ENCODE data around the gene COL18A1. TPM values are rescaled to one million over a fixed set of nuclear protein-coding genes. Genes with fewer than 3 reads are reported as not detected.
"Not testable (repeated sequence)": the region's sequence is repeated elsewhere in the genome, so short reads cannot be mapped to it uniquely, and the experiment has no call there.

The COL18A1 gene
- total RNA-seq, 1 experiment from 2014 or later, result 347 TPM

DNA sequence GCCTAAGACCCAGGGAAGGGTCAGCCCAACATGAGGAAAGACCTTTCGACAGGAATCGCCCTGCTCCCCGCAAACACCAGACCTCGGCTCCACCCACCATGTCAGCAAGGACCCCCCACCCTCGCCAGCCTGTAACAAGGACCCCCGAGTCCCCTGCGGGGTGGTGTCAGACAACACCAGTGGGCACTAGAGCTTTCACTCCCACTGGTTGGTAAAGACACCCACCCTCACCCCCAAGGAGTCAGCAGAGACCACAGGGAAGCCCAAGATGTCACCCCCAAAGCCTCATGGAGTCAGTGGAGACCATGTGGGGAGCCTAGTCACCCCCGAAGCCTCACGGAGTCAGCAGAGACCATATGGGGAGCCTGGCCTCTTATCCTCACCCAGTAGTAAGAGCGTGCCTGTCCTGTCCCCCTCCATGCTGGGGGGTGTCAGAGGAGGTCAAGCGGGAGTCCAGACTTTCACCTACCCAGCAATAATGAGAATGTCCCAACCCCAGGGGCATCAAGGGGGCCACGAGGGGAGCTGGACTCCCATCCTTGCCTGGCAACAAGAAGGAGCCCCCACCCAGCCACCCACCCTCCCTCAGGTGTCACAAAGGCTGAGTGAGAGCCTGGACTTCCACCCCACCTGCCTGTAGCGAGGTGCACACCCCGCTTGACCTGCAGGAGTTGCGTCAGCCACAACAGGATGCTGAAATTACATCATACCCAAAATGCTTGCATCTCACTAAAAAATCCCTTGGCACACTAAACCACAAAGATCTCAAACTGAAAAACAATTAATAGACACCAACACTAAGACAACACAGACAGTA lies 112.5 kb downstream of the COL18A1 start:
- DNase-seq (ENCODE audit: low read depth), result peak; percentile 19

GRCh38 chr21:45518742-45519141 lies 113.8 kb downstream of the COL18A1 start:
- DNase-seq (ENCODE audit: low read depth), result no peak

DNA sequence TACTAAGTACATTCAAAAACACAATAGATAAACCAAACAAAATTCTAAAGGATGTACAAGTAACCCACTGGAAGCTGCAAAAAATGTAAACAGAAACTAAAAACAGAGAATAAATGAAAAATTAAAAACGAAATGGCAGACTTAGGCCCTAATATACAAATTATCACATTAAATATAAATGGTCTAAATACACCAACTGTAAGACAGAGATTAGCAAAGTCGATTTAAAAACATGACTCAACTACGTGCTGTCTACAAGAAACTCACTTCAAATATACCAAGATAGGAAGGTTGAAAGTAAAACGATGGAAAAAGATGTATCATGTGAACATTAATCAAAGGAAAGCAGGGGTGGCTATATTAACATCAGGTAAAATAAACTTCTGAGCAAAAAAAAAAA lies 114.2 kb downstream of the COL18A1 start:
- no peak for DNase-seq (ENCODE audit: low read depth)

GRCh38 chr21:45521241-45521640 lies 116.3 kb downstream of the COL18A1 start:
- no peak for DNase-seq (ENCODE audit: low read depth)

- DNase-seq (ENCODE audit: low read depth), result no peak
Measured at GRCh38 chr21:45522381-45522780, 117.4 kb downstream of the COL18A1 start.

GRCh38 chr21:45522986-45523385 lies 118.0 kb downstream of the COL18A1 start:
- DNase-seq (ENCODE audit: low read depth), result no peak

DNA sequence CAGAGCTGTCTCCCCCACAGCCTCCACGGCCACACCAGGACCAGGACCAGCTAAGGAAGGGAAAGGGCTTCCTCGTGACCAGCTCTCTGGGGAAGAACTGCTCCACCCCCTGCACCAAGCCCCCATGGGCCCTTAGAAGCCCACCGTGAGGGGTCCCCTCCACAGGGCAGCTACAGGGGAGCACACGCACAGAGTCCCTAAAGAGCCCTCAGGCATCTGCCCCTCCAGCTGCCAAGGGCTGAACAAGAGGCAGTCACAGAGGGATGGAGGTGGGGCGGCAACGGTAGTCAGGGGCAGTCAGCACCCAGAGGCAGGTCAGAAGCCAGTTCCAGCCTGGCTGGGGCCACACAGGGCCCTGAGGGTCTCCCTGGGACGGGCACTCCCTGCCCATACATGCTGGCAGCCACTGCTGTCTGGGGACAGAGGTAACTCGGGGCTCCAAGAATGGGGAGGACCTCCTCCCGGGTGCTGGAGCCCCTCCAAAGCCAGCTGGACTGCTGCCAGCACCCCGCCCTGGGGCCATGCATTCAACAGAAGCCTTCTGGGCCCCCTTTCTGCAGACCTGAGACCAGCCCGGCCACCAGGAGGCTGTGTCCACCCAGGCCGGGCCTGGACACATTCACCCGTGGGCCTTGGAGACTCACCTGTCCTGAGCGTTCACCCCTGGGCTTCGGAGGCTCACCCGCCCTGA lies 118.6 kb downstream of the COL18A1 start:
- DNase-seq (ENCODE audit: low read depth), result no peak

DNA sequence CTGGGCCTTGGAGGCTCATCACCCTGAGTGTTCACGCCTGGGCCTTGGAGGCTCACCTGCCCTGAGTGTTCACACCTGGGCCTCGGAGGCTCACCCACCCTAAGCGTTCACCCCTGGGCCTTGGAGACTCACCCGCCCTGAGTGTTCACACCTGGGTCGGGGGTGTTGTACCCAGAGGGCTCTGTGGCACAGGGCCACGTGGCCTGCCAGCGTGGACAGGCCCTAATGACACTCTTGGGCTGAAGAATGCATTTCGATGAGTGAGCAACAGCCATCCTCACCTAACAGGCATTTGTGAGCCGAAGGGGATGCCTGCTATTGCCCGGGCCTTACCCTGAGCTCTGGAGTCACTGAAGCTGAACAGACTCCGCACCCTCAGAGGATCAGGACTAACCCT lies 119.8 kb downstream of the COL18A1 start:
- DNase-seq (ENCODE audit: low read depth), result no peak

DNA sequence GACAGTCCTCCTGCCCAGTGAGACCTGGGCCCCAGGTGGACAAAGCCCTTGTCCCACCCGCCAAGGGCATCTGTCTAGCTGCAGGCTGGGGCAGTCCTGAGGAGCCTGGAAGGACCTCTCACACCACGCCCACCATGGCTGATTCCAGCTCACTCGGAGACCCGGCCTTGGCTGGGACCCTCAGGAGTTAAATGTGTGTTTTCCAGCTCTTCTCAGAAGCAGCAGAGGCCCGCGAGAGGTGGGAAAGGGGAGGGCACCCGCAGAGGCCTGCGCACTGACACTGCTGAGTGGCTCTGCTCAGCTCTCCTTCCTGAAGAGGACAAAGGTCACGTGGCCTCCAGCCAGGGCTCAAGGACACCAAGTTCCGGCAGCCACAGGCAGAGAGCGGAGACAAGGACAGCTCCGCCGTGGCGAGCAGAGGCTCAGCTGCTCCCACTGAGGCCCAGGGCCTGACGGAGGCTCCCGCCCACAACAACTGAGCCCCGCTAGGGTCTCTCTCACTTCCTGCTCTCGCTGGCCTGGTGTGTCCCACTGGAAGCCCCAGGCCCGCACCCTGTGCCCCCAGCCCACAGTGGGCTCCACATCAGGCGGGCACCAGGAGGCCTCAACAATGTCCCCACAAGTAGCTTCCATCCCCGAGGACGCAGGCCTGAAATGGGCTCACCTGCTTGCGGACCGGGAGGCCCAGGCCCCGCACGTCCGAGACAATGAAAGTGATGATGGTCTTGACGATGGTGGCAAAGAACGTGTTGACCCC lies 120.4 kb downstream of the COL18A1 start:
- no peak for DNase-seq (ENCODE audit: low read depth)

DNA sequence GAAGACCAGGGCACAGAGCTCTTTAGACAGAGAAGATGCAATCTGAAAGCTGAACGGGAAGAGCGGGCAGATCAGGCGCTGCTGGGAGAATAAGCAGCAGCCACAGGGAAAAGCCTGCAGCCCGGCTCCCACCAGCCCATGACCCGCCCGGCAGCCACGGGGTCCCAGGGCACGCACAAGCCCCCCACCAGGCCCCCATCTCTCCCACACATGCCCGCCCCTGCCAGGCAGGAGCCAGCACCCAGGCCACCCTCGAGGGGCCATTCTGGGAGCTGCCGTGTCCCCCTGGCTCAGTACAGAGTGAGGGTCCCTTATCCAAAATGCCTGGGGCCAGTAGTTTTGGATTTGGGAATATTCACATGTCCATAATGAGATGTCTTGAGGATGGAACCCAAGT lies 120.9 kb downstream of the COL18A1 start:
- no peak for DNase-seq (ENCODE audit: low read depth)

DNA sequence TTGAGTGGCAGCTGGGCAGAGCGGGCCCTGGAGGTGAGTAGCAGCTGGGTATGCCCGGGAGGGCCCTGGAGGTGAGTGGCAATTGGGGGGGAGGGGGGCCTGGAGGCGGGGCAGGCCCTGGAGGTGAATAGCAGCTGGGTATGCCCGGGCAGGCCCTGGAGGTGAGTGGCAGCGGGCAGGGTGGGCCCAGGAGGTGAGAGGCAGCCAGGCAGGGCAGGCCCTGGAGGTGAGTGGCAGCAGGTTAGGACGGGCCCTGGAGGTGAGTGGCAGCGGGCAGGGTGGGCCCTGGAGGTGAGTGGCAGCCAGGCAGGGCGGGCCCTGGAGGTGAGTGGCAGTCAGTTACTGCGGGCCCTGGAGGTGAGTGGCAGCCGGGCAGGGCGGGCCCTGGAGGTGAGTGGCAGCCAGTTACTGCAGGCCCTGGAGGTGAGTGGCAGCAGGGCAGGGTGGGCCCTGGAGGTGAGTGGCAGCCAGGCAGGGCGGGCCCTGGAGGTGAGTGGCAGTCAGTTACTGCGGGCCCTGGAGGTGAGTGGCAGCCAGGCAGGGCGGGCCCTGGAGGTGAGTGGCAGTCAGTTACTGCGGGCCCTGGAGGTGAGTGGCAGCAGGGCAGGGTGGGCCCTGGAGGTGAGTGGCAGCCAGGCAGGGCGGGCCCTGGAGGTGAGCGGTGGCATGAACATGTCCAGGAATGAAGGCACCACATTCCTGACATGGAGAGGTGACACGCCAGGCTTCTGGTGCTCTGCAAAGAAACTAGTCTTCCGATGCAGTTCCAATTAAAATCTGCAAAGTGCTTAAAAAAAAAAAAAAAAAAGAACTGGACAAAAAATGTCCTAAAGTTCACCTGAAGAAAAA lies 122.4 kb downstream of the COL18A1 start:
- DNase-seq (ENCODE audit: low read depth), result not testable (repeated sequence)

DNA sequence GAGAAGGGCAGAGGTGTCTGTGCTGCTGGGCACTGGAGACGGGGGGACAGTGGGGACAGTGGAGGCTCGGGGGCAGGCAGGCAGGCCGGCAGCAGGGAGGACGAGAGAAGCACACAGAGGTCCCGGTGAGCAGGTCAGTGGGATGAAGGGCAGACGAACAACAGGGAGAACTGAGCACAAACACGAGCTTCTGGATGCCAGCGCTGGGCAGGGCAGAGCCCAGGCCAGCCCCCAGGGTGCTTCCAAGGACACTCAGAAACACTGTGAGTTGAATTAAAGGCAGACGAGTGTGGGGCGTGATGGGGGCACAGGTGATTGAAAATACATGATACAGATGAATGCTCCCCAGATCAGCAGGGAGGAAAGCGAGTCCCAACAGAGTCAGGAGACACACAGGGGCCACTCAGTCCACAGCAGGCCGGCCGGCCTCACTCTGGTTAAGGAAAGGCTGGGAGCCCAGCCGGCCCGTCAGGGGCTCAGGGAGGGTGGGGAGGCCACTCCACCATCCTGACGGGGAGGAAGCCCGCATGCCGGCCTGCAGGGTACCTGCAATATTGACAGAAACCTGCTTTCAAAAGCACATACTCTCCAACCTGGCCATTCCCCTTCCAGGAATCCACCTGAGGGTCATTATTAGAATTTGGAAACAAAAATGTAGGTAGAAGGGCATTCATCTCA lies 123.2 kb downstream of the COL18A1 start:
- DNase-seq (ENCODE audit: low read depth), result no peak

- DNase-seq (ENCODE audit: low read depth), result no peak
Measured at GRCh38 chr21:45528981-45529784, 124.2 kb downstream of the COL18A1 start.

- DNase-seq (ENCODE audit: low read depth), result no peak
Measured at GRCh38 chr21:45529785-45530422, 124.9 kb downstream of the COL18A1 start.

DNA sequence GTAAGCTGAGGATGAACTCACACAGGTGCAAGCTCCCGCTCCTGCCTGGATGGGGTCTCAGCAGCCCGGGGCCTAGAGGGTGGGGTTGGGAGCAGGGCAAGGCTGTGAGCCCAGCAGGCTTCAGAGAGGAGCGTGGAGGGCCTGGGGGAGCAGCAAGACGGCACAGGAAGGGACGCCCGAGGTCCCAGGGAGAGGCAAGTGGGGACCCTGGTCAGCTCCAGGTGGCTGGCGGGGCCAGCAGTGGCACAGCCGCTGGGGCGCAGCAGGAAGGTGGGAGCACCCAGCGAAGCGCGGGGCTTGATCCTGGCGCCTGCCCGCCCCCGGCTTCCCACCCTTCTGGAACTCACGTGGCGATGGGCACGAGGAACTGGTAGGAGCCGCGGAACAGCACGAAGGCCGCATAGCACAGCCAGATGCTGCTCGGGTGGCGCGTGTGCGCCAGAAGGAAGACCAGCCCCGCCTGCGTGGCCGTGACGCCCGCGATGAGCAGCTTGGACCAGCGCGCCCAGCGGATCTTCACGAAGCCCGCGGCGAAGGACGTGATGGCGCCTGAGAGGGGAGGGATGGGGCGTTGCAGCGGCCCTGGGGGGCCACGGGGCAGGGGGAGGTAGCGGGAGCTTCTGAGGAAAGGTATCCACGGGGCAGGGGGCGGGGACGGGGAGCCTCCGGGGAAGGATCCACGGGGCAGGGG lies 125.6 kb downstream of the COL18A1 start:
- DNase-seq (ENCODE audit: low read depth), result no peak

GRCh38 chr21:45531114-45531392 lies 126.1 kb downstream of the COL18A1 start:
- not testable (repeated sequence) for DNase-seq (ENCODE audit: low read depth)

- no peak for DNase-seq (ENCODE audit: low read depth)
Measured at GRCh38 chr21:45531393-45532215, 126.6 kb downstream of the COL18A1 start.

GRCh38 chr21:45532826-45533360 lies 127.9 kb downstream of the COL18A1 start:
- no peak for DNase-seq (ENCODE audit: low read depth)
